BE2C (cell line): Measurements from ENCODE around the gene HMGA1.

Experiments
- DNase-seq: peaks from one replicate; pipeline ENCODE4 v3.0.0-alpha.2; 2020
- H3K27me3 ChIP-seq: fragments of 250-450 bp; sonication (Bioruptor Pico); 2 replicates; pipeline ENCODE4 v1.5.1; 2020; ENCODE audit warnings: mild to moderate bottlenecking
- H3K36me3 ChIP-seq: fragments of 250-450 bp; sonication (Bioruptor Pico); 2 replicates; pipeline ENCODE4 v1.5.1; 2020; ENCODE audit warnings: mild to moderate bottlenecking
- H3K4me1 ChIP-seq: fragments of 250-450 bp; sonication (Bioruptor Pico); 2 replicates; pipeline ENCODE4 v1.5.1; 2020
- H3K4me3 ChIP-seq: 2 replicates; pipeline ENCODE4 v1.5.1; 2011; ENCODE audit warnings: low read depth, low read length
- H3K9me3 ChIP-seq: fragments of 250-450 bp; sonication (Bioruptor Pico); 2 replicates; pipeline ENCODE4 v1.5.1; 2020
- CTCF ChIP-seq: IDR thresholded peaks from 2 replicates; pipeline ENCODE4 v1.5.1; 2012; ENCODE audit warnings: mild to moderate bottlenecking, low read depth, low read length

Gene HMGA1

GRCh38 chr6:34218691-34219090 lies 18.0 kb upstream of the HMGA1 start:
- no peaks in the 10 kb centered on the region for H3K27me3 ChIP-seq
- no peaks in the 10 kb centered on the region for H3K36me3 ChIP-seq
- H3K4me1 ChIP-seq: peaks cover 4% of the 10 kb centered on the region; the same call in 1 of the 2 replicates
- no peak for DNase-seq
- H3K9me3 ChIP-seq: no peaks in the 10 kb centered on the region
- H3K4me3 ChIP-seq: no peak overlapping the region
- no peak for TF ChIP-seq CTCF

DNA sequence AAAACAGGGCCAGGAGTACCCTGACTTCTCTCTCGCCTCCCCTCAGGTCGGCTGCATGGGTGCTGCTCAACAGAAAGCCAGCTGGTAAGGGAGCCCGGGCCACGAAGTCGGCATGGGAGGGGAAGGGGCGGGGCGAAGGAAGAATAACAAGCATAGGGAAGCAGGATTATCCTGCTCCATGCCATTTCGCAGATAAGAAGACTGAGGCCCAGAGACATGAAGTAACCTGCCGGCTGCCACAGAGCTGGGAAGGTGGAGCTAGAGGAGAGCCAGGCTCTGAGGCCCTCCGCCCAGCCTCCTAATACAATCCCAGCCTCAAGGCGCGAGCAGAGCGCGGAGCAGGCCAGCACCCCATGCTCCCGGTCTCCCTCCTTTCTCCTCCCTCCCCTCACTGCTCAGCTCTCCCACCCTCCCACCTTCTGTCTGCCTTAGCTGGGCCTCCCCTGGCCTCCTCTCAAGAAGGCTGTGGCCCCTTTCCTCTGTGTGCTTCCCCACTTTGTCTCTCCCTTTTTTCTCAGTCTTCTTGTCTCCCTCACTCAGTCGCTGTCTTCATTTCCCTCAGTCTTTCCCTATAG lies 13.2 kb upstream of the HMGA1 start:
- no peak for TF ChIP-seq CTCF
- Histone ChIP-seq H3K9me3 (no peaks in the 10 kb centered on the region), H3K4me3 (peak overlapping the region; percentile 50), H3K27me3 (no peaks in the 10 kb centered on the region), H3K4me1 (peaks cover 4% of the 10 kb centered on the region; the same call in 1 of the 2 replicates), H3K36me3 (no peaks in the 10 kb centered on the region)
- no peak for DNase-seq

DNA sequence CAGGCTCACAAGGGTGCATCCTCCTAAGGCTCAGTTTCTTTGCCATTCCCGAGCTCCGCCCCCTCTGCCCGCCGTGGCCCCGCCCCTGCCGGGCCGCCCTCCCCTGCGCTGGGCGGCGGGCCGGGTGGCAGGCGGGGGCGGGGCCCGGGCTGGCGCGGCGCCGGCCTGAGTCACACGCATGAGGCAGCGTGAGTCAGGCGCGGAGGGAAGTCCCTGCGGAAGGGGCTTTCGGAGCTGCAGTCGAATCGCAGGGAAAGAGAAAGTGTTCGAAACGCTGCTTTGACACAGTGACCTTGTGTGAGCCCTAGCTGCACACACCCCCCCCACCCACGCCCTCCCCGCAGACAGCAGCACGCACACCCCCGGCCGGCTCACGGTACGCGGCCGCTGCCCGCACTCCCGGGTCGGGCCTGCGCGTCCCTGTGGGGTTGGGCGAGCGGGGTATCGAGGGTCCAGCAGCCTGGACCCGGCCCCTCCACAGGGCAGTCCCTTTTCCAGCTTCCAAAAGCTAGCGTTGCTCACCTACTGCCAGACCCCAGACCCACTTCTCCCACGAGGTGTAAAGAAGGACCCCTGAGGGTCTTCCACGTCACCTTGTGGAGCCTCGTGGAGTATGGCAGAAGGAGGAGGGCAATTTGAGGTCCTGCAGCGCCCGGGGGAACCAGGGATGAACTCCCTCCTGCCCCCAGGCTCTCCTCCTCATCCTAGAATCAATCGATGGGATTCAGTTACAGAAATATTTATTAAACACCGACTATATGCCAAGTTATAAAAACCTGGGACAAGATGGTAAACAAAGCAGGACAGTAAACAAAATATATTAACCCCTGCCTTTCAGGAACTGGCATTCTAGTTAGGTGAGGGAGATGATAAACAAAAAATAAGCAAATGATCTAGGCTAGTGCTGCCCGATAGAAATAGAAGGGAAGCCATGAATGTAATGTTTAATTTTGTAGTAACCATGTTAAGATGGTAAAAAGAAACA lies 12.4 kb upstream of the HMGA1 start:
- H3K36me3 ChIP-seq: no peaks in the 10 kb centered on the region
- no peak for TF ChIP-seq CTCF
- H3K4me3 ChIP-seq: peak overlapping the region; percentile 63
- peaks cover 4% of the 10 kb centered on the region; the same call in 1 of the 2 replicates for H3K4me1 ChIP-seq
- peak; percentile 95 for DNase-seq
- no peaks in the 10 kb centered on the region for H3K9me3 ChIP-seq
- H3K27me3 ChIP-seq: no peaks in the 10 kb centered on the region

GRCh38 chr6:34225551-34225950 lies 11.1 kb upstream of the HMGA1 start:
- peaks cover 4% of the 10 kb centered on the region; the same call in 1 of the 2 replicates for H3K4me1 ChIP-seq
- H3K36me3 ChIP-seq: no peaks in the 10 kb centered on the region
- TF ChIP-seq CTCF: no peak

GRCh38 chr6:34226066-34226465 lies 10.6 kb upstream of the HMGA1 start:
- H3K4me3 ChIP-seq: no peak overlapping the region
- no peak for TF ChIP-seq CTCF
- H3K4me1 ChIP-seq: peaks cover 4% of the 10 kb centered on the region; the same call in 1 of the 2 replicates
- no peaks in the 10 kb centered on the region for H3K9me3 ChIP-seq
- no peaks in the 10 kb centered on the region for H3K36me3 ChIP-seq
- no peaks in the 10 kb centered on the region for H3K27me3 ChIP-seq
- no peak for DNase-seq

More at GRCh38 chr6:34225551-34225950, 11.1 kb upstream of the HMGA1 start:
- Histone ChIP-seq H3K4me3 (no peak overlapping the region), H3K27me3 (no peaks in the 10 kb centered on the region), H3K9me3 (no peaks in the 10 kb centered on the region)
- no peak for DNase-seq
